ES-I3 (cell line): ENCODE results near the gene CRB2.

ENCODE experiments used
- H3K36me3 ChIP-seq: 2 replicates; pipeline ENCODE4 v1.6.1; 2013; ENCODE audit warnings: mild to moderate bottlenecking, low read length, control low read depth, moderate library complexity; ENCODE audit not compliant: insufficient read depth
- H3K4me1 ChIP-seq: 2 replicates; pipeline ENCODE4 v1.6.1; 2013; ENCODE audit warnings: mild to moderate bottlenecking, control low read depth, low read length; ENCODE audit not compliant: insufficient read depth
- H3K9ac ChIP-seq: 2 replicates; pipeline ENCODE4 v1.6.1; 2013; ENCODE audit warnings: low read depth, mild to moderate bottlenecking, low read length, moderate library complexity
- H3K9me3 ChIP-seq: 2 replicates; pipeline ENCODE4 v1.6.1; 2013; ENCODE audit warnings: mild to moderate bottlenecking, low read length, moderate library complexity; ENCODE audit not compliant: control insufficient read depth, insufficient read depth

Gene CRB2

DNA sequence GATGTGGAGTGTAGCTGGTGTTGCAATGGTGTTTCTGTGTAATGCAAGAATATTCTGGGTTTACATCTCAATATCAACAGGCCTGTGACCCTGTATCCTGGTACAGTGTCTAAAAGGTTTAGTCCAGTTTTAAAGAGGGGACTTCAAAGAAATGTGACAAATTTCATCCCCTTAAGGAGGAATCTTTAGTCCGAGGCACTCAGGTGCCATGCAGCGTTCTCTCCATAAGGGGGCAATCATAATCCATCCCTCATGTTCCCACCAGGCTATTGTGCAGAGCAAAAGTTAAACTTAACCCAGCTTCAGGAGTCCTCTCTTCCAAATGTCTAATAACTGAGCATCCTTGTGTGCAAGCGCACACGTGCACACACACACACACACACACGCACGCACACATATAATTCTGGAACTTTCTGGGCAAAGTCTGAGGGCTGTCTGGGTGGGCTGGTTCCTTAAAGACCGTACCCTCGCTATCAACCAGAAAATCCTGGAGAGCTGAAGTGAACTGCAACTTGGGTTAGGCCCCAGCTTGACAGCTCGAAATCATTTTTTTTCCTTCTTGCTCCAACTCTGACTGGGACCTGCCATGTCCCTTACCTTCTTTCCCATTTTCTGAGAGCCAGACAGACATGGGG lies 46.0 kb downstream of the CRB2 start:
- H3K9ac ChIP-seq = no peak overlapping the region
- H3K9me3 ChIP-seq = no peaks in the 10 kb centered on the region
- no peaks in the 10 kb centered on the region for H3K36me3 ChIP-seq
- peaks cover 11% of the 10 kb centered on the region for H3K4me1 ChIP-seq

DNA sequence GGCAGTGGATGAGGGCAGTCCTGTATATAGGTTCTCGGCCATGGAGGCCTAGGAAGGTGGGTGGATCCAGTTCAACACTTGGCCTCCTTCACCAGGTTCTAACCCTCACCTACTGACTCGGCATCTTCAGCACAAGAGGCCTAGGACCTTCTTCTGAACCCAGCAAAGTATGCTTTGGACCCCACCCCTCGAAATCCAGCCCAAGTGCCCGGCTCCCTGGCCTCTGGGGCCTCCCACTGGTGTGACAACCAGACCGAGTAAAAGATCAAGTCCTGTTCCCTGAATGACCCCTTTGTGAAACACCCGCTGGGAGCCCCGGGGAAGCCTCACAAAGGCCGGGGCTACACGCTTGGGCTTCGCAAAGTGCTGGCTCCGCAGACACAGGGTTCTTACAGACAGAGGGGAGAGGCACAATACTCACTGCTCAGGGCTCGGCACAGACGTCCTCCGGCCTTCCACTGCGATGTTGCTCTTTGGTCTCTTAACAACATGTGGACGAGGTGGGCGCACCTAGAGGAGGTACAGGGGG lies 47.0 kb downstream of the CRB2 start:
- peaks cover 11% of the 10 kb centered on the region for H3K4me1 ChIP-seq

DNA sequence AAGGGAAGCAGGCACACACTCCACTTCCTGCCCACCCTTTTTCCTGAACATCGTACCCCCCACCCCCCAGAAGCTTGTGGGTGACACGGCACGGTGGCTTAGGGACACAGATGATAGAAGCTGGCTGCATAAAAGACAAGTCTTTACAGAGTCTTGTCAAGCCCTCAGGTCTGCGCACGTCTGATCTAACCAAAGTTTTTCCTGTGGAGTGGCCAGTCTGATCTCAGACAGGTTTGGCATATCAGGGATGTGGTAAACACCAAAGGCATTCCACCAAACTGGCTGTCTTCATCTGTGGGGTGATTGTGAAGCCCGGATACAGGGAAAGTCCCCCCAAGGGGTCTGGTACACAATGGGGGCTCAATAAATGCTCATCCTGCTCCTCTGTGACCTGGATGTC lies 50.0 kb downstream of the CRB2 start:
- no peaks in the 10 kb centered on the region for H3K9me3 ChIP-seq
- no peak overlapping the region for H3K9ac ChIP-seq
- H3K4me1 ChIP-seq = peaks cover 11% of the 10 kb centered on the region
- no peaks in the 10 kb centered on the region for H3K36me3 ChIP-seq

More for the DNA sequence above, 47.0 kb downstream of the CRB2 start:
- Histone ChIP-seq H3K9ac (no peak overlapping the region), H3K9me3 (no peaks in the 10 kb centered on the region), H3K36me3 (no peaks in the 10 kb centered on the region)

DNA sequence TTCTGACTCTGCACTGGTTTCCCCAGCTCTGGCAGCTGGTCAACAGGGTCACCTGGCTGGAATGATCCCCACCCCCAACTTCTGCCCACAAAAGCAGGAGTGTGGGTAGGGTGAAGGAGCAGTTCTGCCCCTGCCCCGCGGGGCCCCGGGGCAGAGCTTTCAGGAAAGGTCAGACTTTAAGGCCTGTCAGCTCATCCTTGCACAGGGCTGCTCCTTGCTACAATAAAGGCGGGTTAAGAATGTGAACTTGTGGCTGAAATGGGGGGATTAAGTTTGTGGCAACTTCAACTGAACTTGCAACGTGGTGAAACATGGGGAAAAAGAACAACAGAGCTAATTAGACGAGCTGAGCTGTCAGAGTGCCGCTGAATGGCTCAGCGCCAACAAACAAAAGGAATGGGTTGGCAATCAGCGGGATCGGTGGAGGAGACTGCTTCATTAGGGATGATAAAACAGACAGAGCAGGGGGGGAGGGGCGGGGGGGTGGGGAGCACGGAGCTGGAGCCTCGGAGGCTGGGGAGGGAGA lies 50.8 kb downstream of the CRB2 start:
- Histone ChIP-seq H3K36me3 (no peaks in the 10 kb centered on the region), H3K9ac (no peak overlapping the region), H3K4me1 (peaks cover 11% of the 10 kb centered on the region), H3K9me3 (no peaks in the 10 kb centered on the region)

DNA sequence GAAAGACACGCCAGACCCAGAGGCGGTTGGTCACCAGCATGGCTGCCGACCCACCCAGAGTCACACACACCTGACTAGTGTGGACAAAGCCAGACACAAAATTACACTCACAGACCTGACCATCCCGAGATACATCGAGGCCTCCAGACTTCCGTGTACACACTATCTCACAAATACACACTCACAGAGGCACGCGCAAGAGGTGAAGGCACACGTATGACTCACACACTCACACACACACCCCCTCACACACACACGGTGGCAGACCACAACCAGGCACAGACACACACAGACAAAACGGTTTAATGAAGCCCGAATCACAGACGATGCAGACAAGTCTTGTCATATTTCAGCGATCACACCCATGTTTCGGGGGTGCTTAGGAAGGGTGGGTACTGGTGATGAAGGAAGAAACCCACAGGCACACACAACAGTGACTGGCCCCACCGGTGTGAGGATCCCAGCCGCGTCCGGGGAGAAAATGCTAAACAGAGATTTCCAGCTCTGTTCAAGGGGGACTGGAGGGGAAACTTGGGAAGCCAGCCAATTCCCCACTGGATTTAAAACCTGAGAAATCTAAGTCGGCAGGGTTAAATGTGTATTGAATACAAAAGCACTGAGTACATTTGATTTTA lies 51.3 kb downstream of the CRB2 start:
- no peaks in the 10 kb centered on the region for H3K36me3 ChIP-seq
- peaks cover 11% of the 10 kb centered on the region for H3K4me1 ChIP-seq
- H3K9ac ChIP-seq = no peak overlapping the region
- no peaks in the 10 kb centered on the region for H3K9me3 ChIP-seq

DNA sequence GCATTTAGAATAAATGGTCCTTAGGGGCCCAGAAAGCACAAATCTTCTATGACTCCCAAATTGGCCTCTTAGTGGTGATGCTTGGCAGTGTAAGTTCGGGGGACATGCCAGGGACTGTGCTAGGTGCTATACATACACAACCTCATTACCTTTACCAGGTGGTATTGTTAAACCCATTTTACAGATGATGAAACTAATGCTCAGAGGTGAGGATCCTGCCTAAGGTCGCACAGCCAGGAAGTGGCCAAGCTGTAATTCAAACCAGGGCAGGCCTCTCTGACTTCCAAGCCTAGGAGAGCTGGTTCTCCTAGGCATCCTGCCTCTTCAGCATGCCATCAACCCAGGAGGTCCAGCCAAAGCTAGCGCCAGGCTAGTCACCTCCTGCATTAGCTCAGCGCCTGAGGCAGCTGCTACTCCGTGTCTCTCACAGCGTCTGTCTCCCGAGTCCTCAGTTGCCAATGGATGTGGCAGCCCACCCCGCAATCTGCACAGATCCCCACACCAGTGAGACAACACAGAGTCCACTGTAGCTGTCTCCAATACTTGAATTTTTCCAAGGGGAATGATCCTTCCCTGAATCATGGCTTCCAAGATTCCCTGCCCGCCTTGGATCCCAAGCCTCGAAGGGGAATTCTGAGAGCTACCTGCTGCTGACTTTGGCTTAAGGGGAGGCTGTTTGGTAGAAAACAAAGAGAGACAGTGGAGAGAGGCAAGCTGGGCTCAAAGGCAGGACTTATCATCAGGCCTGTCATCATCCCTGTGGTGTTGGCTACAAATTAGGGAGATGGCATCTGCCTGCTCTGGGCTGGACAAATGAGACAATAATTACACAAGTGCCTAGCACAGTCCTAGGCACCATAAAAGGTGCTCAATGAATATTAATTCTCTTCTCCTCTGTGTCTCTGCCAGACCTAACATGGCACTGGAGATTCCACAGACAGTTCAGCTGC lies 52.6 kb downstream of the CRB2 start:
- Histone ChIP-seq H3K9me3 (no peaks in the 10 kb centered on the region), H3K36me3 (no peaks in the 10 kb centered on the region), H3K9ac (no peak overlapping the region), H3K4me1 (peaks cover 11% of the 10 kb centered on the region)

DNA sequence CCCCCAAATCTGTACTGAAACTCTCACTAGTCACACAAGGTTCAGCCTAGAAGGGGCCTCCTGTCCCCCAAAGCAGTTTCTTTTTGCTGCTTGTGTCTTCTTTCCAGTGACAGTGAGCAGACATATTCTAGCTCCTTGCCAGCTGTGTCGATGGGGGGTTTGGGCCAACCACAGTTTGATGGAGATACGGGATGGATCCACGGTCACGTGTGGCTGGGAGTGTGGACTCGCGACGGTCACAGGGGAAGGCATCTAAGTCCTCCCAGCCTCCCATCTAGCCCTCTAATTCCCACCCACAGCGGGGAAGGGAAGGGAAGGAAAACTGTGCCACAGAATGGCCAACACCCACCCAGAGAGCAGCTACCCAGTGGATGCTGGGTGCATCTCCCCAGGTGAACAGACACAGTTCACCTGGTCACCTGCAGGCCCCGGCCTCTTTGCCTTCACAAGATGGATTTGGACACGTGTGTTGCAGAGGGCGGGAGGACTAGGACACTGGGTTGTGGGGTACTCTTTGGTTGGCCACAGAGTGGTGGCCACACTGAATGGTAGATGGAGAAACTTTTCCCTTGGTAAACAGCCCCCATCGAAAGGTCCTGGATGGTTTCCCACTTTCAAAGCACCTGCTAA lies 54.4 kb downstream of the CRB2 start:
- H3K9me3 ChIP-seq = no peaks in the 10 kb centered on the region
- H3K4me1 ChIP-seq = peaks cover 18% of the 10 kb centered on the region
- H3K9ac ChIP-seq = no peak overlapping the region
- no peaks in the 10 kb centered on the region for H3K36me3 ChIP-seq

DNA sequence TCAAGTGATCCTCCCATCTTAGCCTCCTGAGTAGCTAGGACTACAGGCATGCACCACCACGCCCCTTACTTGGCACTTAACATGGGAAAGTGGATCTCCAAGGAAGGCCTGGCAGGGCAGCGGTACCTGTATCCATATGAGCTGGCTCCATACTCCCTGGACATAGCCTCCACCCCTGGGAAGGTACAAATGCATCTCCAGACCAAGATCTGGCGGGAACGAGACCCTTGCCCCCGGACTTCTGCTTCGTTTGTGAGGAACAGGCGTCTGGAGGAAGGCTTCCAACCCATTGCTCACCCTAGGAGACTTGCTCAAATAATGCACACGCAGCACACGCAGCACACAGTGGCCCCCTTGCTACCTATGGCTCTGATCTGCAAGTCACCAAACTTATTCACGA lies 55.2 kb downstream of the CRB2 start:
- H3K9ac ChIP-seq = no peak overlapping the region
- no peaks in the 10 kb centered on the region for H3K36me3 ChIP-seq
- H3K4me1 ChIP-seq = peaks cover 13% of the 10 kb centered on the region
- H3K9me3 ChIP-seq = no peaks in the 10 kb centered on the region

DNA sequence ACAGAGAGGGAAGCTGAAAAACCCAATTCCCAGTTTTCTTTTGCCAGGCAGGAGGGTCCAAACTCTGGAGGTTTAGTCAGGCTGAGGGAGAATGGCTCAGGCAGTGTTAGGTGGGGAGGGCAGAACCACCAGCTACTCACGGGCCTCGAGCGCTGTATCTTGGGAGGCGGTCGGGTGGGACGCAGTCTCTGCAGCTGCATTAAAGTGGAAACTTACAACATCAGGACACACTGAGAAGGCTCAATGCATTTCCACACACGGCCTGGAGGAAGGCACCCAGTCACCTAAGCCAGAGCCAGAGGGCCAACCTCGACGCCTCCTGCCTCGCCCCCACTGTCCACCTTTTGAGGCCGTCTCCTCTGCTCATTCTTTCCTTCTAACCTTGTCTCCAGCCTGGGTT lies 55.6 kb downstream of the CRB2 start:
- H3K4me1 ChIP-seq = peaks cover 9% of the 10 kb centered on the region; the same call in 1 of the 2 replicates
- no peaks in the 10 kb centered on the region for H3K9me3 ChIP-seq
- H3K9ac ChIP-seq = no peak overlapping the region
- H3K36me3 ChIP-seq = no peaks in the 10 kb centered on the region

DNA sequence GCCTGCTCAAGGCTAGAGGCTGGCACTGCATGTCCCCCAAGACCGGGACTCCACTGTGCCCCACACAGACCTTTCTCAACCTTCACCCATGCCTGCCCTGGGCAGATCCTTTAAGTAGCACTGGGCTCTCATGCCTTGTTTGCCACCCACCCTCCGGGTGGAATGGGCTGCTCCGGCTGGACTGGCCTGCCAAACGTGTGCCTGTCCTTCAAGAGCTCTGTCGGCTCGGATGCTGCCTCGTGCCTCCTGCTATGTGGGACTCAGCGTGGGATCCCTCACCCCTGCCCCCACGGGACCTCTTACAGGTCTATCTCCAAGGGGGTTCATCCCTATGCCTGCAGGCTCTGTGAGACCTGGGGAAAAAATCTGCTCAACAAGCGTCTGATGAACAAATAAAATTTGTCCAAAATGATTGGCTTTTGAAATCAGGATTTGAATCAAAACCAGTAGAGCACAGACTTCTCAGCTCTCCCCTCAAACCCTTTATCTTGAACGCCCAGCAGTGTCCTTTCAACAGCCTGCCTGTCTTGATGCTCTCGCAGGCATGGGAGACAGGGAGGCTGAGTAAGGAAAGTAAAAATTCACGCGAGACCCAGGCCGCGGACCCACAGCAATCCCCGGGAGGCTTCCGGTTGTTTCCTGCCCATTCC lies 56.3 kb downstream of the CRB2 start:
- H3K4me1 ChIP-seq = peaks cover 7% of the 10 kb centered on the region; the same call in 1 of the 2 replicates
- no peaks in the 10 kb centered on the region for H3K9me3 ChIP-seq
- no peaks in the 10 kb centered on the region for H3K36me3 ChIP-seq
- no peak overlapping the region for H3K9ac ChIP-seq

DNA sequence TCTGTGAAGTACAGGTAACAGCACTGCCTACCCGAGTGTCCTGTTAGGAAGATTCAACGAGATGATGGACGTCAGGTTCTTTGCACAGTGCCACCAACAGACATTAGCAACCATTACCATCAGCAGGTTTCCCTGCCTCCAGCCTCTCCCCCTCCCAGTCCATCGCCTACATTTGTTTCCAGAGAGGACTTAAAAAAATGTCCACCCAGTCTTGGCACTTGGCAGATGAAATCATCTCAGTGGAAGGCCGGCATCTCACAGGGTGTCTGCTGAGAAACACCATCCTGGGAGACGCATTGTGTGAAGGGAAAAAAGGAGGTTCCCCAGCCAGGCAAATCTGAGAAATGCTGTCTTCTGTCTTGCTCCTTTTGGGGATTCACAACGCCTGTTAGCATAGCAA lies 58.2 kb downstream of the CRB2 start:
- H3K9ac ChIP-seq = no peak overlapping the region
- no peaks in the 10 kb centered on the region for H3K9me3 ChIP-seq
- H3K36me3 ChIP-seq = no peaks in the 10 kb centered on the region
- peaks cover 7% of the 10 kb centered on the region; the same call in 1 of the 2 replicates for H3K4me1 ChIP-seq

DNA sequence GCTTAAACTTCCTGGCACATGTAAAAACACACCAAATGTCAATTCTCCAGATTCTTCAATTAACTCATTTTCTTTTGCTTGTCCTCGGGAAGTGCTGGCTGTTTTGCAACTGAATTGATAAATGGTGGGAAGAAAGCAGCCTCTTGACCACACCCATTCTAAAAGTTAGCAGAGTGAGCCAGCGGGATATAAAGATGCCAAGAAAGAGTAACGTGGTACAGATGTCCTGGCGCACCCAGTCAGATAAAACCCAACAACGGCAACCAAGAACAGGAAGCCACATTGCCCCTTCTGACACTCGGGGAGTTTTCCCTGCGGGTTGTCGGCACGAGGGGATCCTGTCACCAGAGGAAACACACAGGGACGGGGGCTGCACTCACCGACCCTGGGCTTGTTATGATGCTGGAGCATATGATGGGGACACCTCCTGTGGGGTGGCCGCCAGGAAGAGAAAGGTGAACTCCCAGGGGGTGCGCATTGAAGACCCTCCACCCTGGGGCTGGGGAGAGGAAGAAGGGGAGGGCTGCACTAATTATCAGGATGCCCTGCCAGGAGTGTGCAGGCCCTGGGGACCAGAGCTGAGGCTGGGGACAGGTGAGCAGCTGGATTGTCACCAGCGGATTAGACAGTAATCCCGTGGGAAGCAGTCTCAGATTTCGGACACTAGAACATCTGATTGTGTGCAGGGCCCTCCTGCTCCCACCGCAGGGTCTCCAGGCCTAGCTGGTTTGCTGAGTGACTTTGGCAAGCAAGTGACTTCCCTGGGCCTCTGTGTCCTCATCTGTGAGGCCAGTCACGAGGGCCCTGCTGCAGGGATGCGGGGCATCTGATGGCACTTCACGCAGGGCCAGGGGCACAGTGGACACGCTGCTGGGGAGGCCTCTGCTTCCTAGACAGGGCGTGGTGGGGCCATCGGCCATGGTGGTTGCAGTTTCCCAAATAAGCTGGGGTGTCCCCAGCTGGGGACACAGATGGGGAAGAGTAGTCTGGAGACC lies 59.2 kb downstream of the CRB2 start:
- Histone ChIP-seq H3K9me3 (no peaks in the 10 kb centered on the region), H3K4me1 (peaks cover 7% of the 10 kb centered on the region; the same call in 1 of the 2 replicates), H3K36me3 (no peaks in the 10 kb centered on the region)

DNA sequence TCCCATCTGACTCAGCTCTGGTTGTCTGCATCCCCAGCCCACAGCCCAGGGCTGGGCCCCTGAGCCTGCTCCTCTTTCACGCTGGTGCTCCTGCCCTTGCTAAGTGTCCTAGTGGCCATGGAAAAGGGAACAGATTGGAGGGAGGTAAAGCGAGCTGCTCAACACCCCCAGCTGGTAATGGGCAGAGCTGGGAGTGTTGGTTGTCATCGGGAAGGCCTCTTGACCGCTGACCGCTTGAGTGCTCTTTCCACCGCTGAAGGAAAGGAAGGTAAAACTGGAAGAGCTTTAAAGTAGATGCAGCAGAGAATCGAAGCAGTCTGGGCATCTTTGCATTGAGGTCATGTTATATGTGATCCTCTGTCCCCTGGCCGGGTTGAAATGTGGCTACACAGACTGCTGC lies 60.2 kb downstream of the CRB2 start:
- H3K9ac ChIP-seq = no peak overlapping the region
- peaks cover 7% of the 10 kb centered on the region; the same call in 1 of the 2 replicates for H3K4me1 ChIP-seq
- no peaks in the 10 kb centered on the region for H3K36me3 ChIP-seq
- H3K9me3 ChIP-seq = no peaks in the 10 kb centered on the region

More for the DNA sequence above, 59.2 kb downstream of the CRB2 start:
- H3K9ac ChIP-seq = no peak overlapping the region
